Endothelial cell of umbilical vein (primary cell): ENCODE results near the gene APBB3. TPM values are rescaled to one million over a fixed set of nuclear protein-coding genes. Genes with fewer than 3 reads are reported as not detected.

Experiments
- BruUV-seq: library from RNA; stranded (reverse); fragments of 400-500 nt; replicated peaks from 2 replicates; lab custom pipeline; 2021; lab: Mats Ljungman, UMichigan
- CTCF ChIA-PET: fragments of 300-600, 350-600 bp; sonication (Branson Sonifier 250); formaldehyde crosslinking; loops from one replicate; lab custom pipeline; 2021; ENCODE audit warnings: antibody characterized with exemption, inconsistent platforms; lab: Charles Lee
- POLR2A ChIA-PET: fragments of 300-600, 350-600 bp; sonication (Branson Sonifier 250); formaldehyde crosslinking; loops from one replicate; lab custom pipeline; 2021; ENCODE audit warnings: antibody characterized with exemption, inconsistent platforms; lab: Charles Lee
- DNase-seq: peaks from one replicate; pipeline ENCODE4 v3.0.0-alpha.2; 2011; ENCODE audit warnings: low read depth, low spot score
- FAIRE-seq: peaks from 2 replicates; lab custom pipeline; 2011; peaks lifted over from hg19 to GRCh38; lab: Jason Lieb, UNC
- H2AFZ ChIP-seq: 2 replicates; pipeline ENCODE4 v1.6.0; 2012; ENCODE audit warnings: low read depth, low read length, control low read depth, inconsistent platforms
- H3K27ac ChIP-seq: 2 replicates; pipeline ENCODE4 v1.5.1; 2011; ENCODE audit warnings: low read depth, mild to moderate bottlenecking, control low read depth, low read length, moderate library complexity; ENCODE audit not compliant: insufficient read depth
- H3K27me3 ChIP-seq, 2 experiments: 2 replicates each; pipeline versions ENCODE4 v1.6.0 to v1.6.1; 2011; ENCODE audit warnings: low read length in 2 of 2, mixed read lengths in 1 of 2; ENCODE audit not compliant: control insufficient read depth in 2 of 2, insufficient read depth in 2 of 2
- H3K36me3 ChIP-seq, 2 experiments: 2 replicates in 1 of 2; 3 replicates in 1 of 2; pipeline ENCODE4 v1.5.1; 2011; ENCODE audit warnings: low read length in 2 of 2, mild to moderate bottlenecking in 1 of 2, moderate library complexity in 1 of 2; ENCODE audit not compliant: control insufficient read depth in 2 of 2, insufficient read depth in 2 of 2; ENCODE audit errors: extremely low read depth in 1 of 2
- H3K4me1 ChIP-seq: 3 replicates; pipeline ENCODE4 v1.5.1; 2011; ENCODE audit warnings: mild to moderate bottlenecking, low read length; ENCODE audit not compliant: control insufficient read depth, insufficient read depth; ENCODE audit errors: extremely low read depth
- H3K4me2 ChIP-seq: 2 replicates; pipeline ENCODE4 v1.6.1; 2011; ENCODE audit warnings: low read length, control low read depth, mixed read lengths; ENCODE audit not compliant: insufficient read depth
- H3K4me3 ChIP-seq, 3 experiments: fragments of 200-600 bp in 1 of 3; sonication (generic), shearing (Covaris generic) in 1 of 3; replicated peaks in 1 of 3; 2 replicates each; pipeline ENCODE4 v1.5.1; 2011 to 2016; ENCODE audit warnings: control low read depth in 3 of 3, low read length in 3 of 3, mild to moderate bottlenecking in 2 of 3, inconsistent platforms in 1 of 3, low read depth in 1 of 3, moderate library complexity in 1 of 3; ENCODE audit not compliant: insufficient read depth in 1 of 3
- H3K79me2 ChIP-seq: 2 replicates; pipeline ENCODE4 v1.6.0; 2012; ENCODE audit warnings: low read length, inconsistent platforms; ENCODE audit not compliant: control insufficient read depth, insufficient read depth
- H3K9ac ChIP-seq: replicated peaks from 2 replicates; pipeline ENCODE3; 2011; ENCODE audit warnings: low read length, control low read depth; ENCODE audit not compliant: insufficient read depth; ENCODE audit errors: extremely low read depth
- H3K9me1 ChIP-seq: replicated peaks from 3 replicates; pipeline ENCODE4 v1.6.0; 2011; ENCODE audit warnings: mild to moderate bottlenecking, low read length; ENCODE audit not compliant: control insufficient read depth, insufficient read depth; ENCODE audit errors: extremely low read depth
- H3K9me3 ChIP-seq: replicated peaks from 2 replicates; pipeline ENCODE4 v1.5.1; 2012; ENCODE audit warnings: low read length, inconsistent platforms; ENCODE audit not compliant: control insufficient read depth, insufficient read depth
- H4K20me1 ChIP-seq: replicated peaks from 2 replicates; pipeline ENCODE3; 2011; ENCODE audit warnings: mild to moderate bottlenecking, low read length; ENCODE audit not compliant: control insufficient read depth, insufficient read depth; ENCODE audit errors: extremely low read depth
- CTCF ChIP-seq, 2 donors: IDR thresholded peaks; 1 replicate in 1 of 2; 2 replicates in 1 of 2; pipeline ENCODE4 v1.5.1; 2011; ENCODE audit warnings: low read length in 2 of 2, mild to moderate bottlenecking in 2 of 2, moderate library complexity in 2 of 2, control low read depth in 1 of 2, inconsistent platforms in 1 of 2, low read depth in 1 of 2; ENCODE audit not compliant: insufficient read depth in 1 of 2; ENCODE audit errors: extremely low read depth in 1 of 2
- EZH2 ChIP-seq: IDR thresholded peaks from 2 replicates; pipeline ENCODE4 v1.6.1; 2012; ENCODE audit warnings: borderline replicate concordance, low read depth, mild to moderate bottlenecking, moderate library complexity, low read length, inconsistent platforms; ENCODE audit not compliant: severe bottlenecking
- FOS ChIP-seq: IDR thresholded peaks from 2 replicates; pipeline ENCODE4 v1.6.1; 2011; ENCODE audit warnings: mild to moderate bottlenecking, low read length, moderate library complexity, borderline replicate concordance; ENCODE audit not compliant: insufficient read depth
- GATA2 ChIP-seq: IDR thresholded peaks from 2 replicates; pipeline ENCODE4 v1.7.0; 2011; ENCODE audit warnings: low read depth, mild to moderate bottlenecking, moderate library complexity, mixed read lengths, low read length; ENCODE audit not compliant: insufficient read length, insufficient read depth
- JUN ChIP-seq: IDR thresholded peaks from 2 replicates; pipeline ENCODE4 v1.6.1; 2011; ENCODE audit warnings: borderline replicate concordance, low read depth; ENCODE audit not compliant: insufficient read length, insufficient read depth
- MAX ChIP-seq: IDR thresholded peaks from 2 replicates; pipeline ENCODE4 v1.6.1; 2011; ENCODE audit not compliant: insufficient read depth, insufficient read length
- MYC ChIP-seq: IDR thresholded peaks from one replicate; pipeline ENCODE4 v1.6.1; 2011; ENCODE audit warnings: mild to moderate bottlenecking, low read depth, low read length
- POLR2A ChIP-seq: IDR thresholded peaks from 2 replicates; pipeline ENCODE4 v1.6.1; 2012; ENCODE audit warnings: low read depth, mild to moderate bottlenecking, control low read depth, low read length
- POLR2AphosphoS5 ChIP-seq: IDR thresholded peaks from 2 replicates; pipeline ENCODE4 v1.6.1; 2012; ENCODE audit warnings: low read depth, mild to moderate bottlenecking, control low read depth, low read length, moderate library complexity; ENCODE audit not compliant: insufficient read depth
- dilution Hi-C: fragments of 300-500 bp; cut with MboI; formaldehyde crosslinking; loops from one replicate; pipeline ENCODE4 v1.15.0; 2019; ENCODE audit warnings: low sequenced_read_pairs; ENCODE audit not compliant: extremely low pct_ligation_motif_present
- intact Hi-C: fragments of 100-400 bp; cut with micrococcal nuclease; formaldehyde crosslinking; loops from one replicate; pipeline ENCODE4 v1.10.0; 2022
- polyA plus RNA-seq, 4 experiments: library from polyadenylated mRNA; depleted of rRNA in 3 of 4; stranded (reverse) in 3 of 4; unstranded in 1 of 4; fragments of >200 nt; gene quantifications; 2 replicates each; pipeline versions ENCODE4 v1.2.1 to v1.2.3, GENCODE V29; 2011 to 2012; ENCODE audit warnings: missing spikeins in 1 of 4
- total RNA-seq: library from RNA; stranded (reverse); gene quantifications from 2 replicates; pipeline ENCODE4 v1.2.3, GENCODE V29; 2021

Gene APBB3
- total and polyA plus RNA-seq, 2 donors (not counting 3 experiments of a cell fraction or from before 2014, with no cell fraction given): 12.1 to 22.8 TPM

- no peak for FAIRE-seq
- H3K4me3 ChIP-seq: no peak overlapping the region
- dilution Hi-C loops (no loop called here), intact Hi-C loops (no loop called here)
- H3K9me1 ChIP-seq: no peaks in the 10 kb centered on the region
- H3K9me3 ChIP-seq: no peaks in the 10 kb centered on the region
- H3K9ac ChIP-seq: no peak overlapping the region
- peaks cover 33% of the 10 kb centered on the region for H3K4me1 ChIP-seq
- TF ChIP-seq CTCF (IDR thresholded peaks at IDR 0.05; ENCODE audit: extremely low read depth in 1 of 2, insufficient read depth in 1 of 2, low read depth in 1 of 2, low read length in 2 of 2) (no peak), MAX (no peak), JUN (no peak), POLR2AphosphoS5 (no peak), EZH2 (no peak), FOS (no peak), MYC (no peak), POLR2A (no peak), GATA2 (no peak)
- peaks cover 10 to 11% of the 10 kb centered on the region in 2 experiments for H3K36me3 ChIP-seq
- H3K27me3 ChIP-seq: no peaks in the 10 kb centered on the region
- ChIA-PET CTCF (no interaction called here), POLR2A (no interaction called here)
- H2AFZ ChIP-seq: no peak overlapping the region
- no TSS peak for BruUV-seq
- no peak overlapping the region for H3K4me2 ChIP-seq
- peaks cover 34% of the 10 kb centered on the region for H3K79me2 ChIP-seq
- no peak overlapping the region for H3K27ac ChIP-seq
- no peaks in the 10 kb centered on the region for H4K20me1 ChIP-seq
- DNase-seq: no peak
Observed at GRCh38 chr5:140551872-140552271, 12.5 kb downstream of the APBB3 start.
